ENCODE results near the gene ANAPC5.

Gene ANAPC5

GRCh38 chr12:121351820-121352681 is at the start of gene ANAPC5:
Gene ANAPC5 (minus strand): TSS chr12:121352411. CDS start chr12:121352340, 71 bp downstream.
- H3K4me3 ChIP-seq (ENCODE audit: low read depth, low read length): peak within 1 kb of the TSS; percentile 59
- TF ChIP-seq CTCF (IDR thresholded peaks at IDR 0.05; ENCODE audit: low read depth, low read length, missing control alignments): no peak

GRCh38 chr12:121400332-121401139 is 48.3 kb upstream of the ANAPC5 start:
- peak; percentile 85 for DNase-seq (ENCODE audit: low read depth)

More at GRCh38 chr12:121351820-121352681, at the start of gene ANAPC5:
- DNase-seq (ENCODE audit: low read depth): peak; percentile 99

GRCh38 chr12:121399391-121400331 is 47.5 kb upstream of the ANAPC5 start, which contains the start of gene RNF34:
Gene RNF34 (plus strand): TSS chr12:121400118. CDS start chr12:121400213, 95 bp downstream.
- H3K4me3 ChIP-seq (ENCODE audit: low read depth, low read length): peak within 1 kb of the TSS; percentile 69
- DNase-seq (ENCODE audit: low read depth): peak; percentile 96
- TF ChIP-seq CTCF (IDR thresholded peaks at IDR 0.05; ENCODE audit: low read depth, low read length, missing control alignments): no peak

More at GRCh38 chr12:121400332-121401139, 48.3 kb upstream of the ANAPC5 start:
- TF ChIP-seq CTCF (IDR thresholded peaks at IDR 0.05; ENCODE audit: low read depth, low read length, missing control alignments): no peak
- peak overlapping the region; percentile 69 for H3K4me3 ChIP-seq (ENCODE audit: low read depth, low read length)

- no peak for DNase-seq (ENCODE audit: low read depth)
- TF ChIP-seq CTCF (IDR thresholded peaks at IDR 0.05; ENCODE audit: low read depth, low read length, missing control alignments): no peak
- no peak overlapping the region for H3K4me3 ChIP-seq (ENCODE audit: low read depth, low read length)
Observed at GRCh38 chr12:121398355-121398754, 46.1 kb upstream of the ANAPC5 start.

GRCh38 chr12:121397521-121397920 is 45.3 kb upstream of the ANAPC5 start:
- no peak overlapping the region for H3K4me3 ChIP-seq (ENCODE audit: low read depth, low read length)

More at GRCh38 chr12:121397521-121397920, 45.3 kb upstream of the ANAPC5 start:
- no peak for TF ChIP-seq CTCF (IDR thresholded peaks at IDR 0.05; ENCODE audit: low read depth, low read length, missing control alignments)
- no peak for DNase-seq (ENCODE audit: low read depth)

Measured in GM12864 (cell line).